Left lobe of liver (tissue), 2 donors: ENCODE results near the gene ZNF76. TPM values are rescaled to one million over a fixed set of nuclear protein-coding genes. Genes with fewer than 3 reads are reported as not detected.
A peak's percentile ranks its signal among the peaks of the same experiment; 100 is the strongest.

Source experiments
- ATAC-seq: fragments of 200-7000 bp; cut with Tn5 transposase; one replicate; pipeline ENCODE4 v1.9.1; 2020; ENCODE audit warnings: mild to moderate bottlenecking, moderate library complexity
- DNase-seq: peaks from one replicate; pipeline ENCODE4 v3.0.0-alpha.2; 2020; ENCODE audit warnings: low spot score
- total RNA-seq: library from RNA; stranded (reverse); gene quantifications from one replicate; pipeline ENCODE4 v1.2.1, GENCODE V29; 2021
- donor health status: DM: no; HTN: no; CAD: no; lungs with moderate emphysema.
- donor health status: DM: no; HTN: yes; CAD: no.

ZNF76 gene
- total RNA-seq, 1 donor from 2014 or later = 20.1 TPM

DNA sequence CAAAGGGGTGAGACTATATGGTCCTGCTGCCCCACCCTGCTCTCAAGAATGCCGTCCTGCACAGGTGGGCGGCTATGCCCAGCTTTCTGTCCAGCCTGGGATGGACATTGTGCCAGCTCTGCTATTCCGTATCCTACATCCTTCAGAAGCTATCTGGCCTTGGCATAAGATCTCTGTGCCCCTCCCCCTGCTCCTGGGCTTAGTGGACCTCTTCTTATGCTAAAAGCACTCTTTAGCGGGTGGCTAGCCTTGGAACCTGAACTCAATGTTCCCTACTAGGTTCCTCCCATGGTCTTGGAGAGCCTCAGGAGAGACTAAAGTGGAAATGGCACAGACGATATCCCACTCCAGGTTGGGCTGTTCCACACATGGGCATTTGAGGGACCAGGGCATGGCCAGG is 23.3 kb upstream of the ZNF76 start:
- DNase-seq (no peak), ATAC-seq (no peak)

DNA sequence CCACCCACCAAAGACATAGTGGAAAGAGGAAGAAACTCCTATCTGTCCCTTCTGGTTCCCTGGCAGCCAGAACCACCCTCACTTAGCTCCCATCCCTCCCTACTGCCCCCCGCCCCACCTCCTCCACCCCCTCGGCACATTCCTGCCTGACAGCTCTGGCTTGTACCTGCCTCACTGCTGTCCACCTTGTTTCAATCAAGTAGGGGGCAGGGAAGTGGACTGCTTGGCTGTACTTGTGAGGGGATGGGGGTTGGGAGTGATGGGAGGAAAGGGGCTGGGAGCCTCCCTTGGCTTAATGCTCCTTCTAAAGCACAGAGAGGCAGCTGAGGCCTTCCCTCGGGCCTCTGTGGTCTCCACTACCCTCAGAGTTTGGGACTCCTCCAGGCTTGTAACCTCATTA is 22.1 kb upstream of the ZNF76 start:
- no peak for DNase-seq

DNA sequence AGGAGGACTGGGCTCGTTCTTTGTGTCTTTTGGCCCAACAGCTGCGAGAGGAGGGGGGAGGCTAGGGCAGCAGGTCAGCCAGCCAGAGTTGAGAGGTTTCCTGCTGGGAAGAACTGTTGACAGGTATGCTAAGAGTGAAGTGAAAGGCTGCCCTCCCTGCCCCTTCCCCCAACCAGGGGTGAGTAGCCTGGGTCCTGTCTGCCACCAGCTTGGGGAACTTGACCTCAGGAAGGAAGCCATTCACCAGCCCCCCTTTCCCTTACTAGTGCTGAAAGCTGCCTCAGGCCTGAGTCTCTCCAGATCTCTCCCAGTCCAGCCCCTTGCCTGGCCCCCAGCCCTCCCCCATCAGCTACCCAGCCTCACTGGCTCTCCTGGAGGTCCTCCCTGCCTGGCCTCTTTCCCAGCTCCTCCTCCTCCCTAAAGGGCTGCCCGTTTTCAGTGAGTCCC is 20.7 kb upstream of the ZNF76 start:
- ATAC-seq (no peak), DNase-seq (no peak)

More for the DNA sequence above, 22.1 kb upstream of the ZNF76 start:
- no peak for ATAC-seq

DNA sequence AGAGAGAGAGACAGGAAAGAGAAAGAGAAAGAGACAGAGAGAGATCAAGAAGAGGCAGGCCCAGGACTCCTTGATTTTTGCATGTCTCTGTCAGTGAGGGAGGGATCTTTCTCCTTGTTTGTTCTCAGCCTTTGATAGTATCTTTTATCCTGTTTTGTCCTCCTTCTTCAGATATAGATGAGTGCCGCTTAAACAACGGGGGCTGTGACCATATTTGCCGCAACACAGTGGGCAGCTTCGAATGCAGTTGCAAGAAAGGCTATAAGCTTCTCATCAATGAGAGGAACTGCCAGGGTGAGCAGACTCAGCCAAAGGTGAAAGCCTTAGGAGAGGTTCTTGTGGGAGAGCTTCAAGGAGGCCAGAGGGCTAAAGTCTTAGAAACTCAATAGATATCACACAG is 20.0 kb upstream of the ZNF76 start:
- ATAC-seq (no peak), DNase-seq (no peak)

DNA sequence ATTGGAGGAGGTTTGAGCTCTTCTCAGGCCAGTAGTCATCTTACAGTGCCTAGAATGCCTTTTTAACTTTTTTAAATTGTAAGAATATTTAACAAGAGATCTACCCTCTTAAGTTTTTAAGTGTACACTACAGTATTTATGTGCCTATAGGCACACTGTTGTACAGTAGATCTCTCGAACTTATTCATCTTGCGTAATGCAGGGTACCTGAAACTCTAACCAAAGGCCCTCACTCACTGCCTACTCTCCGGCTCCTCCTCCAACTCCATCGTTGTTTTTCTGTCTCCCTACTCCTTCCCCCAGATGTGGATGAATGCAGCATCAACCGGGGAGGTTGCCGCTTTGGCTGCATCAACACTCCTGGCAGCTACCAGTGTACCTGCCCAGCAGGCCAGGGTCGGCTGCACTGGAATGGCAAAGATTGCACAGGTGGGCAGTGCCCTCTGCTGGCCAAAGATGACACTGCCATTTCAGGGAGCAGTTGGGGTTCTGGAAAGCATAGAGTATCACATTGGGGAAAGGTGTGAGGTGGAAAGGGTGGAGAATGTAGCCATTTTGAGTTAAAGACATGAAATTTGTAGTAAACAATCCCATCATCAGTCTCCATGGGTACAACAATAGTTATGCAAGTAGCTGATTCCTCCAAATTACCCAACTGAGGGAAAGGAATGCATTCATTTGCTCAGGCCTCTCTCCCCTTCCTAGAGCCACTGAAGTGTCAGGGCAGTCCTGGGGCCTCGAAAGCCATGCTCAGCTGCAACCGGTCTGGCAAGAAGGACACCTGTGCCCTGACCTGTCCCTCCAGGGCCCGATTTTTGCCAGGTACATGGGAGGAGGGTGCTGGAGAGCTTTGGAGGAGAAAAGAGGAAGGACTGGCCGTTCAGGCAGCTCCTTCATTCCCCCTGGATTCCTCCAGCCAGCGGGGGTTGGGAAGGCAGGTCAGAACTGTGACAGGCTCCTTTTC is 18.4 kb upstream of the ZNF76 start:
- peak; percentile 97 for ATAC-seq
- DNase-seq = peak; percentile 79

DNA sequence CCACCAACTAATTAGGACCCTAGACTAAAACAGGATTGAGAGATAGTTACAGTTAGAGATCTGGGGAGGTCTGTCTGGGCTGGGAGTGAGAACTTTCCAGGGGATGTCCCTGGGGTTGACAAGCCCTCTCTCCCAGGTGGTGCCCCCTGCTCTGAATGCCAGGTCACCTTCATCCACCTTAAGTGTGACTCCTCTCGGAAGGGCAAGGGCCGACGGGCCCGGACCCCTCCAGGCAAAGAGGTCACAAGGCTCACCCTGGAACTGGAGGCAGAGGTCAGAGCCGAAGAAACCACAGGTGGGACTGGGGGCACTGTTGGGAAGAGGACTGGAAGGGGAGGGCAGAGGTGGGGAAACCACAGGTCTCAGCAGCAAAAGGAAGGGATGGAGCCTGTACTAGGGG is 17.0 kb upstream of the ZNF76 start:
- DNase-seq = no peak
- ATAC-seq = no peak

DNA sequence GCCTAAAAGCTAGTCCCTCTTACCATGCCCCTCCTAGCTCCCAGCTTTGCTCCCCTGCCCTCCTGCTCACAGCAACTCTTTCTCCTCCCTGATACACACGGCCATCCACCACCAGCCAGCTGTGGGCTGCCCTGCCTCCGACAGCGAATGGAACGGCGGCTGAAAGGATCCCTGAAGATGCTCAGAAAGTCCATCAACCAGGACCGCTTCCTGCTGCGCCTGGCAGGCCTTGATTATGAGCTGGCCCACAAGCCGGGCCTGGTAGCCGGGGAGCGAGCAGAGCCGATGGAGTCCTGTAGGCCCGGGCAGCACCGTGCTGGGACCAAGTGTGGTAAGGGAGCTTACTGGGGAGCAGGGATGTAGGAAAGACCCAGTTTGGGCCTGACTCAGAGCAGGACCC is 16.6 kb upstream of the ZNF76 start:
- no peak for DNase-seq
- no peak for ATAC-seq

DNA sequence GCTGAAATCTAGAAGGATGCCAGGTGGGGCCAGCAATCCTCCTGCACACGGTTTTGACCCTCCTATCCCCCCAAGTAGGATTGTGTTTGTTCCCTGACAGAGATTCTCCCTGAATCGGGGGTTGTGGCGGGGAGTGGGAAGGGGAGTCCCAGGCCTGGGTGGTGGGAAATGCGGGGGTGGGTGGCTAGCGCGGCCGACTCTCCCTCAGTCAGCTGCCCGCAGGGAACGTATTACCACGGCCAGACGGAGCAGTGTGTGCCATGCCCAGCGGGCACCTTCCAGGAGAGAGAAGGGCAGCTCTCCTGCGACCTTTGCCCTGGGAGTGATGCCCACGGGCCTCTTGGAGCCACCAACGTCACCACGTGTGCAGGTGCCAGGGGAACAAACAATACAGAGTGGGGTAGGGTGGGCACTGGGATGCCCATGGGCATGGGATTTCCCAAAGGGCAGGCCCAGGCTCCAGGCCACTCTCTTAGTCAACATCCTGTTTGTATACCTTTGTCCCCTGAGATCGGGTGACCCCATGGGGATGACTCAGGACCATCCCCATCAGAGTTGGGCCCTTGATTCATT is 16.1 kb upstream of the ZNF76 start:
- ATAC-seq = no peak
- no peak for DNase-seq

DNA sequence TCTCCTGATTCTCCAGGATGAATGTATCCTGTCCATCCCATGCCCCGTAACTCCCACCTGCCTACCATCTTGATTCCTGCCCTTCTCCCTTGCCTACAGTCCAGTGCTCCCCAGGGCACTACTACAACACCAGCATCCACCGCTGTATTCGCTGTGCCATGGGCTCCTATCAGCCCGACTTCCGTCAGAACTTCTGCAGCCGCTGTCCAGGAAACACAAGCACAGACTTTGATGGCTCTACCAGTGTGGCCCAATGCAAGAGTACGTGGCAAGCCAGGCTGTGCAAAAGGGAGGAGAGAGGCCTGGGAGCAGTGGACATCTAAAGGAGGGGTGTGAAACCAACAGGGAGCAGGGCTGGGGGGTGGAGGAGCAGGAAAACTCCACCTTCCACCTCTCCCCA is 15.0 kb upstream of the ZNF76 start:
- DNase-seq (no peak), ATAC-seq (no peak)

DNA sequence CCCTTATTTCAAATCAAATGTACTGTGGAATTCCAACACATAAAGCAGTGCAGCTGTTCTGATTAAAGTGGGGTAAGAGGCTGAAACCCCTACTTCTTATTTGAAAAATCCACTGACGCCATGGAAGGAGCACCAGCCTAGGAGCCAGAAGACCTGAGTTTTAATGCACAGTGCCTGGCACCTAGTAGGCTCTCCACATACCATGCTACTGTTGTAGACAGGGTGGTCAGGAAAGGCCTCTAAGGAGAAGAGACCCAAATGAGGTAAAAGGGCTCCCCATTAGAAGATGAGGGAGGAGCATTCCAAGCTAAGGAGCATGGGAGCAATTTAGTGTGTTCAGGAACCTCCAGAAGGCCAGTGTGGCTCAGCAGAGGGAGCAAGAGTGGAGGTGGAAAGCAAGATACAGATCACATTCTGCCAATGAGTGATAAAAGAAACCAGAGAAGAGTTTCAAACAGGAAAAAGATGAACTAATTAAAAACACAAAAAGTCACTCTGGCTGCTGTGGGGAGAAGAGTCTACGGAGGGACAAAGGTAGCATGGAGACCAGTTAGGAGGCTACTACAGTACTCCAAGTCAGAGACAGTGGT is 11.8 kb upstream of the ZNF76 start:
- ATAC-seq (no peak), DNase-seq (no peak)

DNA sequence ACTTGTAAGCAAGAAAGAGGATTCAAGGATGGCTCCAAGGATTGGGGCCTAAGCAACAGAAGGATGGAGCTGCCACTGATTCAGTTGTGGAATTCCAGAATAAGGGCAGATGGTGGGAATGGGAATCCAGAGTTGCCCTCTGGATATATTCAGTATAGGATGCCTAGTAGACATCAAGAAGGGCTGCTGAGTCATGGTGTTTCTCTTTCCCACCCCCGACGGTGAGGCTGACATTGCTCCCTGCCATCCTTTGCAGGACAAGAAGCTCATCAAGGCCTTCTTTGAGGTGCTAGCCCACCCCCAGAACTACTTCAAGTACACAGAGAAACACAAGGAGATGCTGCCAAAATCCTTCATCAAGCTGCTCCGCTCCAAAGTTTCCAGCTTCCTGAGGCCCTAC is 11.2 kb upstream of the ZNF76 start:
- no peak for DNase-seq
- ATAC-seq = no peak

DNA sequence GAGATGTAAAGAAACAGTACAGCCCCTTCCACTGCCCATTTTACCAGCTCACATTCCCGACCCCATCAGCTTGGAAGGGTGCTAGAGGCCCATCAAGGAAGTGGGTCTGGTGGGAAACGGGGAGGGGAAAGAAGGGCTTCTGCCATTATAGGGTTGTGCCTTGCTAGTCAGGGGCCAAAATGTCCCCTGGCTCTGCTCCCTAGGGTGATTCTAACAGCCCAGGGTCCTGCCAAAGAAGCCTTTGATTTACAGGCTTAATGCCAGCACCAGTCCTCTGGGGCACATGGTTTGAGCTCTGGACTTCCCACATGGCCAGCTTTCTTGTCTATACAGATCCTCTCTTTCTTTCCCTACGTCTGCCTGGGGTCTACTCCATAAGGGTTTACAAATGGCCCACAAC is 10.6 kb upstream of the ZNF76 start:
- DNase-seq (no peak), ATAC-seq (peak; percentile 22)

DNA sequence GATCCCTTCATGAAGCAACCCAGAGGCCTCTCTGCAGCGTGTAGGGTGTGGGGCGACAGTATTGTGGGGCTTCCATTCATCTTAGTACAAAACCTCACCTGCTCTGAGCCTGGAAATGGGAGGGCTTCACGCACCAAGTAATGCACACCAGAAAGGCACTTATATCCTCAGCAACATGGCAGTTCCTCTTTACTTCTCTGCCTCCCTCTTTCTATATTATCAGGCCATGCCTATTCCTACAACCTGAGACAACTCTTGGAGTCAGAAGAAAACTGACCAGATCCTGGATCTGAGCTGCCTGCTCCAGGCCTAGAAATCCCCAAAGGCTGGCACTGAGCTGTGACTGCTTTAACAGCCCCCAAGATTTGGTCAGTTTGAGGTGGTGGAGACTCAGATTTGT is 7.6 kb upstream of the ZNF76 start:
- ATAC-seq = no peak
- DNase-seq = no peak

DNA sequence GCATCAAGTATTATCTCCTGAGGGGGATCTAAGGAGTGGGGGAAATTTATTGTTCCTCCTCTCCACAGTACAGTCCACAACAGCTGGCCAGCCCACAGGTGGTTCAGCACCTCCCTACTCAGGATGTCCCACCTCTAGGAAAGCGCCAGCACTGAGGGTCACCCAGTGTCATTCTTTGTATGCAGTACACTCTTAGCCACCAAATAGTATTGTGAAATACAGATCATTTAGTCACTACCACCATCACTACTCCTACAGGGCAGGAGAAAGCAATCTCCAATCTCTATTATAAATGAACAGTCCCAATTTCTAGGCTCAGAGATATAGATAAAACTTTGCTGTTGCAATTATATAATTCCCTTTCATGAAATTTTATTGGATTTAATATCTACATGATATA is 6.3 kb upstream of the ZNF76 start:
- DNase-seq = no peak
- peak; percentile 26 for ATAC-seq

DNA sequence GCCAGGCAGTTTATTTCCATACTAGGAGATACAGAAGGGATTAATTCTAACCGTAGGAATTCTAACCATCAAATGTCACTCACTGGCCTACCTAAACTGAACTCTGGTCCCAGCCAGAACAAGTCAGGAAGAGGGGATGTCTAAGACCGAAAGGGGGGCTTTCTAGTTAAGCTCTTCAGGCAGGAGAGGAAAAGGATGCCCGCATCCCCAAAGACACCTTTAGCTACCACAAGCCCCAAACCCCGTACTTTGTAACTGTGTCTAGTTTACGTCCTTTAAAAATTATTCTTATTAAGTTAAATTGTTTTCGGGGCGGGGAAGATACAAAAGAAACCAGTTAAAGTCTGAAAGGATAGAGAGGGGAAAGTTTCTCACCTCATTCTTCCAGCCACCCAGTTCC is 1.2 kb upstream of the ZNF76 start:
- no peak for DNase-seq

DNA sequence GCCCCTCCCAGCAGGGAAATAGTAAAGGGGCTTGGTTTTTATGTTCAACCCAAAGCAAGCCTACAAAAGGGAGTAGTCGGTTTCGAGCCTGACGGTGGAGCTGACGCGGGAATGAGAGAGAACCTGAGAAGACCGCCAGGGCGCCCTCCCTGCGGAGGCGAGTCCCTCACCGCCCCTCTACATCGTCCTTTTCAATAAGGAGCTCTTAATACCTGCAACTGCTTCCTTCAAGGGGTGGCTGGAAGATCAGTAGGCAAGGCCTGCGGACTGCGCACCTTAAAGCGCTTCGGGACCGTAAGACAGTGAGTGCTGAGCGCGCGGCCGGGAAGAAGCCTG is 709 bp upstream of the ZNF76 start:
- peak; percentile 3 for ATAC-seq

More for the DNA sequence above, 1.2 kb upstream of the ZNF76 start:
- no peak for ATAC-seq

DNA sequence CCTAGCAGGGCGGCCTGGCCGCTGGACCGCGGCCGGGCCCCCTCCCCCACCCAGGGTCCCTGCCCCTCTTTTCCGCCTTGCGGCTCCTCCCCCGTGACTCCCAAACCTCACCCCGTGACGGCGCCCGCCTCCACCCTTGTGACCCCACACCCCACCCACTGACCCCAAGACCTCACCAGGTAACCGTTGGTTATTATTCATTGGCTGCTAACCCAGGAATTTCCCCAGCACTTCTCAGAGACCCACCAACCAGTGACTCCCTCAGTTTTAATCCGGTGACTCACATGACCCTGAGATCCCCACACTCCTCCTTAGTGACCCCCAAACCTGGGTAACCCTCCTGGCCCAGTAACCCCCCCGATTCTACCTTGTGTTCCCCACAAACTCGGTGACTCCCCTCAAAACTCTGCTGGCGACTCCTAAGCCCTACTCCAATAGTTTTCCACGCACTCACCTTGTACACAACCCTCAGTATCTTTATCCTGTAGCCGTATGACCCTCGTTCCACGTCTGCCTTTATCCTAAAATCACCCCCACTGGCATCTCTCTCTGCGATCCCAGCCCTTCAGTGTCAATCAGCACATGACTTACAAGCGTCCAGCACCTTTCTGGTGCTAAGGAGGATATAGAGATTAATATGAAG is 534 bp downstream of the ZNF76 start:
- ATAC-seq = peak; percentile 72
- peak; percentile 82 for DNase-seq

More for the DNA sequence above, 709 bp upstream of the ZNF76 start:
- DNase-seq = no peak

DNA sequence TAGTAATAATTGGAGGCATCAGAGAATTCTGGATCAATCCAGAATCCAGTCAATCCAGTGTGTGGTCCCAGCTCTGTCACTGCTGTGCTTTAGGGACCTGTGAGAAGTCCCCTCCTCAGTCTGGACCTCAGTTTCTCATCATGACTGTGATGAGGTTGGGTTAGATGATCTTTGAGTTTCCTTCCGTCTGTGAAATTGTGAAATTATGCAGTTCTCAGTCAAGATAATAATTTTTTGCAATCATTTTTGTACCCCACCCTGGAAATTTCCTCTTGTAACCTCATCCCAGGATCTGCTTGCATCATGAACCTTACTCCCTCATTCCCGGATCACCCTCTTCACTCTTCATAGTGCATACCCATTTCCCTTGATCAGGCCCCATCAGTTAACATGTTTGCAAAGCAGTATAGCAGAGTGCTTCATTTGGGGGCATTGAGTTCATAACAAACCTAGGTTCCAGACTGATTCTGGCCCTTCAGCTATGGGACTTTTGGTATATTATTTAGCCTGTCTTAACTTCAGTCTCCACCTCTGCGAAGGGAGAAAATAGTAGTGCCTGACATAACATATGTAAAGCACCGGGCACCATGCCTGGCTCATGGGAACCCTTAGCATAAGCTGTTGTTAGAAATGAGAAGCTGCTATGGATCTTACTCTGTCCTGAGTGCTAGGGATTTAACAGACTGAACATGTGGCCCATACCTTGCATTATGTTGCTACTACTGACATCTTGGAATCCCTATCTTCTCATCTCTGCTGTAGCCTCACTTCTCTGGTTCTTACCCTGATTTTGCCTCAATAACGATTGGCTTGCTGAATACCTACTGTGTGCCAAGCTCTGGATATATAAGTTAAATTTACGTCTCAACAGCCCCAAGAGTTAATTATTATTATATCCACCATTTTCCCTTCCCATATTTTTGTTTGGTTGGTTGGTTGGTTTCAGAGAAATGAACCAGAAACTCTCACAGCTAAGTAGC is 1.3 kb downstream of the ZNF76 start:
- DNase-seq = no peak
- ATAC-seq = no peak

DNA sequence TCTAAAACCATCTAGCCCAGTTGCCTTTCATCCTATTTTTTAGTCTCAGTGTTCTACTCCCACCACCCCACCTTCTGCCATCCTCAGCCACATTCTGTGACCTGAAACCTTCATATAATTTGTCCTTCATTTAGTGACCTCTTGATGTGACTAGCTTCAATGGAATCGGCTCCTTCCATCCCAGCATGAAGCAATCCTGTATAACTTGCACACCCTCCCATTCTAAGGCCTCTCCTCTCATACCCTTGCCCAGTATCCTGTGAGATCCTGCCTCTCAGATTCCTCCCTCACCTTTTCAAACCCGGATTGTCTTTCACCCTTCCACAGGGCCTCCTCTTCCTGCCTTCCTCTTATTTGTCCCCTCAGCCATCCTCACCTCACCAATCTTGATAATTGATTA is 3.1 kb downstream of the ZNF76 start:
- ATAC-seq (no peak), DNase-seq (no peak)

DNA sequence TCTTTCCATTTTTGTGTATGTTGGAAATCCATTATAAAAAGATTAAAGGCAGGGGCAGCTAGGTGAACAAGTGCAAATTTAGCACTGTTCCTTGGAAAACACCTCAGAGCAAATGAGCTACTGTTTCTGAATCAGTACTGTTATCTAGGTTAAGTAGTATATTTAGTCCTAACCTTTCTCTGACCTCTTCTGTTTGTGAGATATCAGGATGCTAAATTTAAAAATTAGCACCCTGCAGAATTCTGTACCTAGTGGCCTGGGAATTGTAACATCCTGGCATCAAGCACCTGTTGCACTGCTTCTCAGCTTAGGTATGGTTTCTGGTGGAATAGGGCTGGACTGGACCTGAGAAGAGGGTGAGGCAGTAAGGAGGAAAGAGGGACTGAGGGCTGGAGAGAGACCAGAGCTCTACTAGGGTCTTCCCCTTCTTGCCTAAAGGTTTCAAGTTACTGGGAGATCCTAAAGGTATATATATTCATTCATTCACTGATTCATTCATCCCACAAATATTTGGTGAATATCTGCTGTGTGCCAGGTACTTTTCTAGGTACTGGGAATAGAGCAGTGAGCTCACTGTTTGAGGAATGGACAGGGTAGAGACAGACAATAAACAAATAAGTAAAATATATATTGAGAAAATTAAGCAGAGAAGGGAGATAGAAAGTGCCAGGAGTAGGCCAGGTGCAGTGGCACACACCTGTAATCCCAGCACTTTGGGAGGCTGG is 5.2 kb downstream of the ZNF76 start:
- ATAC-seq (no peak), DNase-seq (no peak)
